Activated B cell treated with CpG ODN at 0.5 μM for 24 hours (primary cell): Measurements from ENCODE around the gene TSPEAR. TPM values are rescaled to one million over a fixed set of nuclear protein-coding genes. Genes with fewer than 3 reads are reported as not detected.
"Not testable (repeated sequence)": the region's sequence is repeated elsewhere in the genome, so short reads cannot be mapped to it uniquely, and the experiment has no call there.

Source experiments
- ATAC-seq: fragments of 200-7000 bp; cut with Tn5 transposase; one replicate; pipeline ENCODE4 v1.10.0; 2021; ENCODE audit warnings: low read depth, mild to moderate bottlenecking, moderate library complexity
- CTCF ChIA-PET: fragments of 350-600 bp; sonication (Branson Sonifier 250); formaldehyde crosslinking; loops from one replicate; lab custom pipeline; 2021; ENCODE audit warnings: antibody characterized with exemption; lab: Charles Lee
- POLR2A ChIA-PET: fragments of 350-600 bp; sonication (Branson Sonifier 250); formaldehyde crosslinking; loops from one replicate; lab custom pipeline; 2021; ENCODE audit warnings: antibody characterized with exemption; lab: Charles Lee
- DNase-seq: peaks from one replicate; pipeline ENCODE4 v3.0.0; 2022
- H3K27ac Mint-ChIP-seq: one replicate; pipeline ENCODE4 v1.8.0; 2020; ENCODE audit warnings: mixed read lengths
- H3K27me3 Mint-ChIP-seq: one replicate; pipeline ENCODE4 v1.8.0; 2021; ENCODE audit warnings: mixed read lengths
- H3K36me3 Mint-ChIP-seq: one replicate; pipeline ENCODE4 v1.8.0; 2021; ENCODE audit warnings: low read depth, mixed read lengths
- H3K4me1 Mint-ChIP-seq: one replicate; pipeline ENCODE4 v1.8.0; 2021; ENCODE audit warnings: mixed read lengths
- H3K4me3 Mint-ChIP-seq: one replicate; pipeline ENCODE4 v1.8.0; 2020; ENCODE audit warnings: mild to moderate bottlenecking, mixed read lengths
- H3K9me3 Mint-ChIP-seq: one replicate; pipeline ENCODE4 v1.8.0; 2020; ENCODE audit warnings: mixed read lengths
- CTCF ChIP-seq: fragments of 200-600 bp; IDR thresholded peaks from one replicate; pipeline ENCODE4 v1.8.0; 2022; ENCODE audit warnings: antibody characterized with exemption, mild to moderate bottlenecking
- intact Hi-C: fragments of 100-400 bp; cut with micrococcal nuclease; formaldehyde crosslinking; loops from one replicate; pipeline ENCODE4 v1.15.1; 2024
- total RNA-seq: library from RNA; stranded (reverse); gene quantifications from 2 replicates; pipeline ENCODE4 v1.2.3, GENCODE V29; 2022

The TSPEAR gene
- total RNA-seq, 1 donor from 2014 or later, result not detected

GRCh38 chr21:44552681-44553080 lies 158.7 kb downstream of the TSPEAR start:
- TF ChIP-seq CTCF, result no peak
- ATAC-seq (no peak), DNase-seq (no peak)
- H3K4me1 Mint-ChIP-seq, result peaks cover 12% of the 10 kb centered on the region
- POLR2A ChIA-PET, result no interaction called here
- H3K4me3 Mint-ChIP-seq, result no peak overlapping the region
- H3K9me3 Mint-ChIP-seq, result peaks cover 2% of the 10 kb centered on the region
- CTCF ChIA-PET, result no interaction called here
- H3K27me3 Mint-ChIP-seq, result peaks cover 34% of the 10 kb centered on the region
- intact Hi-C loops, result no loop called here
- peaks cover 2% of the 10 kb centered on the region for H3K36me3 Mint-ChIP-seq
- no peak overlapping the region for H3K27ac Mint-ChIP-seq

- Mint-ChIP-seq H3K27ac (no peak overlapping the region), H3K27me3 (peaks cover 33% of the 10 kb centered on the region), H3K4me3 (no peak overlapping the region), H3K9me3 (peaks cover 6% of the 10 kb centered on the region), H3K36me3 (peaks cover 4% of the 10 kb centered on the region), H3K4me1 (peaks cover 15% of the 10 kb centered on the region)
- no peak for TF ChIP-seq CTCF
- POLR2A ChIA-PET, result no interaction called here
- CTCF ChIA-PET, result no interaction called here
- intact Hi-C loops, result no loop called here
- no peak for DNase-seq
- no peak for ATAC-seq
Observed at GRCh38 chr21:44552136-44552535, 159.2 kb downstream of the TSPEAR start.

GRCh38 chr21:44551340-44551961 lies 159.9 kb downstream of the TSPEAR start, which contains the start of gene KRTAP10-2:
Gene KRTAP10-2, minus strand, starts transcription at chr21:44551505. Its CDS starts 47 bp downstream, at chr21:44551458.
- DNase-seq, result peak; percentile 9

GRCh38 chr21:44550807-44551206 lies 160.6 kb downstream of the TSPEAR start:
- peaks cover 8% of the 10 kb centered on the region for H3K36me3 Mint-ChIP-seq
- TF ChIP-seq CTCF, result no peak
- H3K27ac Mint-ChIP-seq, result peak overlapping the region; percentile 4
- H3K9me3 Mint-ChIP-seq, result peaks cover 12% of the 10 kb centered on the region
- ChIA-PET POLR2A (no interaction called here), CTCF (no interaction called here)
- DNase-seq (no peak), ATAC-seq (no peak)
- H3K4me1 Mint-ChIP-seq, result peaks cover 8% of the 10 kb centered on the region
- peaks cover 35% of the 10 kb centered on the region for H3K27me3 Mint-ChIP-seq
- H3K4me3 Mint-ChIP-seq, result no peak overlapping the region
- intact Hi-C loops, result no loop called here

More at GRCh38 chr21:44551340-44551961, 159.9 kb downstream of the TSPEAR start, which contains the start of gene KRTAP10-2:
- TF ChIP-seq CTCF, result no peak
- Mint-ChIP-seq H3K27ac (peak within 1 kb of the TSS; percentile 4), H3K9me3 (peaks cover 12% of the 10 kb centered on the region), H3K4me1 (peaks cover 10% of the 10 kb centered on the region), H3K27me3 (peaks cover 35% of the 10 kb centered on the region), H3K36me3 (peaks cover 8% of the 10 kb centered on the region), H3K4me3 (no peak within 1 kb of the TSS)
- ChIA-PET CTCF (no interaction called here), POLR2A (no interaction called here)
- intact Hi-C loops, result no loop called here
- no peak for ATAC-seq

GRCh38 chr21:44550285-44550684 lies 161.1 kb downstream of the TSPEAR start:
- Mint-ChIP-seq H3K9me3 (peaks cover 17% of the 10 kb centered on the region), H3K27me3 (peaks cover 35% of the 10 kb centered on the region)
- H3K27ac Mint-ChIP-seq, POLR2A ChIA-PET, intact Hi-C loops, H3K36me3 Mint-ChIP-seq, H3K4me1 Mint-ChIP-seq, CTCF ChIA-PET, ATAC-seq, H3K4me3 Mint-ChIP-seq, DNase-seq: not testable (repeated sequence)
